NCI-H82 treated with DMSO at 0.1 percent for 48 hours (cell line): ENCODE measurements around the gene SFMBT1.
"Not testable (repeated sequence)": the region's sequence is repeated elsewhere in the genome, so short reads cannot be mapped to it uniquely, and the experiment has no call there.

Experiments
- DNase-seq: peaks from one replicate; lab custom pipeline; 2025; ENCODE audit not compliant: unreplicated experiment; lab: John Stamatoyannopoulos, UW

Gene SFMBT1

GRCh38 chr3:53074366-53074696 lies 28.5 kb upstream of the SFMBT1 start:
- DNase-seq = no peak

GRCh38 chr3:53073553-53074365 lies 27.9 kb upstream of the SFMBT1 start:
- no peak for DNase-seq

- peak; percentile 43 for DNase-seq
Measured at GRCh38 chr3:53072653-53073552, 27.0 kb upstream of the SFMBT1 start.

- no peak for DNase-seq
Measured at GRCh38 chr3:53071882-53072431, 26.1 kb upstream of the SFMBT1 start.

- DNase-seq = no peak
Measured at GRCh38 chr3:53069422-53070068, 23.7 kb upstream of the SFMBT1 start.

- no peak for DNase-seq
Measured at GRCh38 chr3:53068176-53068575, 22.3 kb upstream of the SFMBT1 start.

- DNase-seq = no peak
Measured at GRCh38 chr3:53067567-53067966, 21.7 kb upstream of the SFMBT1 start.

- DNase-seq = no peak
Measured at GRCh38 chr3:53065841-53066480, 20.1 kb upstream of the SFMBT1 start.

GRCh38 chr3:53062905-53063304 lies 17.0 kb upstream of the SFMBT1 start:
- no peak for DNase-seq

- no peak for DNase-seq
Measured at GRCh38 chr3:53056442-53056841, 10.6 kb upstream of the SFMBT1 start.

- DNase-seq = not testable (repeated sequence)
Measured at GRCh38 chr3:53054233-53054632, 8.4 kb upstream of the SFMBT1 start.

GRCh38 chr3:53051929-53052328 lies 6.1 kb upstream of the SFMBT1 start:
- no peak for DNase-seq

- no peak for DNase-seq
Measured at GRCh38 chr3:53049987-53050386, 4.1 kb upstream of the SFMBT1 start.

GRCh38 chr3:53046171-53047170 lies 598 bp upstream of the SFMBT1 start:
- peak; percentile 3 for DNase-seq

GRCh38 chr3:53044711-53045517 lies 959 bp downstream of the SFMBT1 start:
- DNase-seq = no peak

GRCh38 chr3:53044371-53044710 lies 1.5 kb downstream of the SFMBT1 start:
- no peak for DNase-seq

- DNase-seq = no peak
Measured at GRCh38 chr3:53043738-53044137, 2.1 kb downstream of the SFMBT1 start.

GRCh38 chr3:53042651-53043050 lies 3.2 kb downstream of the SFMBT1 start:
- DNase-seq = no peak

- DNase-seq = no peak
Measured at GRCh38 chr3:53040351-53040820, 5.5 kb downstream of the SFMBT1 start.
